ENCODE results near the gene EGFR. TPM values are rescaled to one million over a fixed set of nuclear protein-coding genes. Genes with fewer than 3 reads are reported as not detected.

The EGFR gene
- total RNA-seq, 1 experiment from 2014 or later, result 50.0 TPM

DNA sequence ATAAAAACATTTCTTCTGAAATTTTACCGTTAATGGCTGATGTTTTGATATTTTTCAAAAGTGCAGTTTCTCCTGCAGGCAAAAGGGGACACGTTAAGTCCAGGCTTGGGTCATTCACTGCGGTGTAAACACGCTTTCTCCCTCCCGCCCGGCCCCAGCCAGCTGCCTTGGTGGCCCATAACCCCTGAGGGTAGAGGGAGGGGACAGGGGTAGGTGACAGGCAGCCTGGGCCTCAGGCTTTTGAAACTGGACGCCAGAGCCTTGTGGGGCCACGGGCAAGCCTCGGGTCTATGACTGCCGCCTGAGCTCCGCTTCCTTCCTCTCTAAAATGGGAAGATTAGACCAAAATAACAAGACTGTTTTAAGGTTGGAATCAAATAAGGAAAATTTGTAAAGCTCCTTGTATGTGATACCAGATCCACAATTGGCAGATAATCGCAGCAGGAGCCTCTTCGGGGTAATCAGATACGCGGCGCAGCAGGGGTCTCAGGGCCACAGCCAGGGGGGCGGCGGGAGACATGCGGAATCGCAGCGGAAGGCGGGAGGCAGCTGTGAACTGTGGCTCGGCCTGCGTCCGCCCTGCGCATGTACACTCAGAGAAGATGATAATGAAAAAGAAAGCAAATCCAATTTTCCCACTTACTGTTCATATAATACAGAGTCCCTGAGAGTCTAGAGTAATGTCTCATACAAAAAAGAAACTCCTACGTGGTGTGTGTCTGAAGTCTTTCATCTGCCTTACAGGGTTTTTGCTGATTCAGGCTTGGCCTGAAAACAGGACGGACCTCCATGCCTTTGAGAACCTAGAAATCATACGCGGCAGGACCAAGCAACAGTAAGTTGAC lies 138.3 kb downstream of the EGFR start:
- no peak overlapping the region for H3K4me3 ChIP-seq (ENCODE audit: low read length)
- ATAC-seq, result no peak
- H3K4me1 ChIP-seq (ENCODE audit: insufficient read depth, low read length), result peaks cover 40% of the 10 kb centered on the region
- peak overlapping the region; percentile 52 for H3K9ac ChIP-seq (ENCODE audit: low read length)
- H3K27me3 ChIP-seq (ENCODE audit: low read length), result no peaks in the 10 kb centered on the region
- no peaks in the 10 kb centered on the region for H4K20me1 ChIP-seq (ENCODE audit: low read length)
- intact Hi-C loops (cut with micrococcal nuclease), result loop anchor here (2.0 kb wide), 1 partner anchor 24 kb away; no protein-coding TSS in a partner anchor
- no peaks in the 10 kb centered on the region for H3K79me2 ChIP-seq (ENCODE audit: low read length)
- no peak for TF ChIP-seq EZH2phosphoT487 (IDR thresholded peaks at IDR 0.05; ENCODE audit: borderline replicate concordance, low read length)
- TF ChIP-seq, protein P1, sequence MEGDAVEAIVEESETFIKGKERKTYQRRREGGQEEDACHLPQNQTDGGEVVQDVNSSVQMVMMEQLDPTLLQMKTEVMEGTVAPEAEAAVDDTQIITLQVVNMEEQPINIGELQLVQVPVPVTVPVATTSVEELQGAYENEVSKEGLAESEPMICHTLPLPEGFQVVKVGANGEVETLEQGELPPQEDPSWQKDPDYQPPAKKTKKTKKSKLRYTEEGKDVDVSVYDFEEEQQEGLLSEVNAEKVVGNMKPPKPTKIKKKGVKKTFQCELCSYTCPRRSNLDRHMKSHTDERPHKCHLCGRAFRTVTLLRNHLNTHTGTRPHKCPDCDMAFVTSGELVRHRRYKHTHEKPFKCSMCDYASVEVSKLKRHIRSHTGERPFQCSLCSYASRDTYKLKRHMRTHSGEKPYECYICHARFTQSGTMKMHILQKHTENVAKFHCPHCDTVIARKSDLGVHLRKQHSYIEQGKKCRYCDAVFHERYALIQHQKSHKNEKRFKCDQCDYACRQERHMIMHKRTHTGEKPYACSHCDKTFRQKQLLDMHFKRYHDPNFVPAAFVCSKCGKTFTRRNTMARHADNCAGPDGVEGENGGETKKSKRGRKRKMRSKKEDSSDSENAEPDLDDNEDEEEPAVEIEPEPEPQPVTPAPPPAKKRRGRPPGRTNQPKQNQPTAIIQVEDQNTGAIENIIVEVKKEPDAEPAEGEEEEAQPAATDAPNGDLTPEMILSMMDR (conservative IDR thresholded peaks at IDR 0.05; ENCODE audit: low read depth, low read length), result no peak
- TF ChIP-seq EZH2 (IDR thresholded peaks at IDR 0.05; ENCODE audit: low read length, unreplicated experiment), result no peak
- BruUV-seq (replicated peaks), result no TSS peak
- peak overlapping the region; percentile 86 for H3K27ac ChIP-seq (ENCODE audit: low read length)
- H3K9me2 ChIP-seq (replicated peaks; ENCODE audit: low read length), result no peaks in the 10 kb centered on the region
- POLR2A ChIA-PET (ENCODE audit: unreplicated experiment), result no interaction called here
- CTCF ChIA-PET, result interaction anchor here (1.4 kb wide), 1 partner anchor 98 kb away, joined by 3 read pairs; no protein-coding TSS in a partner anchor
- DNase-seq, result no peak
- peak overlapping the region; percentile 16 for H3K4me2 ChIP-seq (ENCODE audit: low read length)
- no peak overlapping the region for H2AFZ ChIP-seq (ENCODE audit: low read length)
- no peaks in the 10 kb centered on the region for H3F3A ChIP-seq (ENCODE audit: low read length, unreplicated experiment)
- no peaks in the 10 kb centered on the region for H3K9me3 ChIP-seq (ENCODE audit: low read length)
- peaks cover 59% of the 10 kb centered on the region for H3K36me3 ChIP-seq (ENCODE audit: low read depth, low read length)

DNA sequence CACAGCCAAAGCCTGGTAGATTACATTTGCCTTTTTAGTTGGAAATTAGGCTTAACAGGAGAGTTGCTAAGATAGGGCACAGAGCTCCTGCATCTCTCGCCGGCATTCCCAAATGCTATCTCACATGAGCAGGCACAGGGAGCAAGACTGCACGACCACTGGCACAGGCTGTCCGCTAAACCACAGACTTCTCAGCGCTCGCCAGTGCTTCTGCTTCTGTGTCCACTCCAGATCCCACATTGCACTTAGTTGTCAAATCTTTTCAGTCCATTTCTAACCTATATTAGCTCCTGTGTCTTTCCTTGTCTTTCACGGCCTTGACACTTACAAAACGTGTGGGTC lies 138.9 kb downstream of the EGFR start:
- TF ChIP-seq, protein P1 (conservative IDR thresholded peaks at IDR 0.05; ENCODE audit: low read depth, low read length), result no peak
- no peaks in the 10 kb centered on the region for H4K20me1 ChIP-seq (ENCODE audit: low read length)
- H3K4me3 ChIP-seq (ENCODE audit: low read length), result no peak overlapping the region
- H3K9ac ChIP-seq (ENCODE audit: low read length), result no peak overlapping the region
- no peak overlapping the region for H2AFZ ChIP-seq (ENCODE audit: low read length)
- no peaks in the 10 kb centered on the region for H3K9me2 ChIP-seq (replicated peaks; ENCODE audit: low read length)
- POLR2A ChIA-PET (ENCODE audit: unreplicated experiment), result interaction anchor here (0.9 kb wide), 1 partner anchor 25 kb away, joined by 5 read pairs; no protein-coding TSS in a partner anchor
- ATAC-seq (no peak), DNase-seq (no peak)
- intact Hi-C loops (cut with micrococcal nuclease), result loop anchor here (2.0 kb wide), 1 partner anchor 25 kb away; no protein-coding TSS in a partner anchor
- no peaks in the 10 kb centered on the region for H3K27me3 ChIP-seq (ENCODE audit: low read length)
- peak overlapping the region; percentile 86; the same call in 1 of the 2 replicates for H3K27ac ChIP-seq (ENCODE audit: low read length)
- H3K36me3 ChIP-seq (ENCODE audit: low read depth, low read length), result peaks cover 60% of the 10 kb centered on the region
- H3K79me2 ChIP-seq (ENCODE audit: low read length), result no peaks in the 10 kb centered on the region
- no peaks in the 10 kb centered on the region for H3F3A ChIP-seq (ENCODE audit: low read length, unreplicated experiment)
- no peaks in the 10 kb centered on the region for H3K9me3 ChIP-seq (ENCODE audit: low read length)
- no TSS peak for BruUV-seq (replicated peaks)
- CTCF ChIA-PET, result no interaction called here
- no peak overlapping the region for H3K4me2 ChIP-seq (ENCODE audit: low read length)
- H3K4me1 ChIP-seq (ENCODE audit: insufficient read depth, low read length), result peaks cover 40% of the 10 kb centered on the region
